Ureter (tissue), 1 donor: Measurements from ENCODE around the gene PRSS56. TPM values are rescaled to one million over a fixed set of nuclear protein-coding genes. Genes with fewer than 3 reads are reported as not detected.
A peak's percentile ranks its signal among the peaks of the same experiment; 100 is the strongest.
"Not testable (repeated sequence)": the region's sequence is repeated elsewhere in the genome, so short reads cannot be mapped to it uniquely, and the experiment has no call there.

Source experiments
- DNase-seq: peaks from one replicate; pipeline ENCODE4 v3.0.0-alpha.2; 2020; ENCODE audit warnings: low spot score
- total RNA-seq: library from RNA; stranded (reverse); gene quantifications from one replicate; pipeline ENCODE4 v1.2.4, GENCODE V29; 2023
- donor health status: DM: yes; HTN: yes; CAD: no.

Gene PRSS56
- total RNA-seq, 1 donor from 2014 or later, result not detected

GRCh38 chr2:232541961-232542714 is 21.9 kb downstream of the PRSS56 start:
- no peak for DNase-seq

DNA sequence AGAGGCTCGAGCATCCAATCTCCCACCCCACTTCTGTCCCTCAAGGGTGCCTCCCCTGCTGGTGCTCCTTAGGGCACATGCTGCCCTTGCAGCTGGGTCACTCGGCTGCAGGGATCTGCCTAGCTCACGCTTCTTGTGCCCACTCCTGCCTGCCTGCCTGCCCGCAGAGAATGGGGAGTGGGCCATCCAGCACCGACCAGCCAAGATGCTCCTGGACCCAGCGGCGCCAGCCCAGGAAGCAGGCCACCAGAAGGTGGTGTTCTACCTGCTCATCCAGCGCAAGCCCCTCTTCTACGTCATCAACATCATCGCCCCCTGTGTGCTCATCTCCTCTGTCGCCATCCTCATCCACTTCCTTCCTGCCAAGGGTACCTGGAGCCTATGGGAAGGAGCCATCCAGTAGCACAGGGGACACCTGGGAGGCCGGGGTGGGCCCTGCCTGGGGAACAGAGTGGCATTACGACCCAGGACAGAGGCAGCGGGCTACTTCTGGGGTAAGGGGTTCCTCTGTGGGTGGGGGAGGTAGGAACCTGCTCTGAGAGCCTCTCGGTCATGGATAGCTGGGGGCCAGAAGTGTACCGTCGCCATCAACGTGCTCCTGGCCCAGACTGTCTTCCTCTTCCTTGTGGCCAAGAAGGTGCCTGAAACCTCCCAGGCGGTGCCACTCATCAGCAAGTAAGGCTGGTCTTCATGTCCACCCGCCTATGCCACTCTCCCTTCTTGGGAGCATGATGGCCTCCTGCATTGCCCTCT is 22.7 kb downstream of the PRSS56 start:
- DNase-seq, result no peak

- no peak for DNase-seq
Measured at GRCh38 chr2:232543491-232543890, 23.3 kb downstream of the PRSS56 start.

DNA sequence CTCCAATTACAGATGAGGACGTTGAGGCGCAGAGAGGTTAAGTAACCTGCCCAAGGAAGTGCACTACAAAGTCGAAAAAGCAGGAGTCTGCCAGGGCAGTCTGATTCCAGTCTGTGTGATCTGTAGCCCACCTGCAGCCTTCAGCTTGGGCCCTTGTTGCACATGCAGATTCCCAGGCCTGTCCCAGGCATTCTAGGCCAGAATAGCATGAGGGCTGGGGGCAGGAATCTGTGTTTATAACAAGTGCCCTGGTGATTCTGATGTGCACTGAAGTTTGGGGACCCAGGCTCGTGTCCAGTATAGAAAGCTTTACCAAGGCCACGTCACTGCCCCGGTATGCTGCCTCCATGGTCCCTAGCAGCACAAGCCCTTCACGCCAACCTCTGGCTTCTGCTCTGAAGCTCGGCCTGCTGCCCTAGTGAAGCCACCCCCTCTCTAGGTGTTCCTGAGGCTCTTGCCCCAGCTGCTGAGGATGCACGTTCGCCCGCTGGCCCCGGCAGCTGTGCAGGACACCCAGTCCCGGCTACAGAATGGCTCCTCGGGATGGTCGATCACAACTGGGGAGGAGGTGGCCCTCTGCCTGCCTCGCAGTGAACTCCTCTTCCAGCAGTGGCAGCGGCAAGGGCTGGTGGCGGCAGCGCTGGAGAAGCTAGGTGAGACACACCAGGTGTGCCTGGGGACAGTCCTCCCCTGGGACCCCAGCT is 23.9 kb downstream of the PRSS56 start:
- DNase-seq, result no peak

GRCh38 chr2:232544674-232545073 is 24.5 kb downstream of the PRSS56 start:
- no peak for DNase-seq

GRCh38 chr2:232545511-232546375 is 25.6 kb downstream of the PRSS56 start:
- DNase-seq, result no peak

DNA sequence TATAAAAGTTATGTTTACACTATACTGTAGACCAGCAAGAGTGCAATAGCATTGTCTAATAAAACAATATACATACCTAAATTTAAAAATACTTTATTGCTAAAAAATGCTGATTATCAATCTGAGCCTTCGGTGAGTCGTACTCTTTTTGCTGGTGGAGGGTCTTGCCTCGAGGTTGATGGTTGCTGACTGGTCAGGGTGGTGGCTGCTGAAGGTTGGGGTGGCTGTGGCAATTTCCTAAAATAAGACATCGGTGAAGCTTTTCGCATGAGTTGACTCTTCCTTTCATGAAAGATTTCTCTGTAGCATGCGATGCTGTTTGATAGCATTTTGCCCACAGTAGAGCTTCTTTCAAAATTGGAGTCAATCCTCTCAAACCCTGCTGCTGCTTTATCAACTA is 27.8 kb downstream of the PRSS56 start:
- DNase-seq, result no peak

DNA sequence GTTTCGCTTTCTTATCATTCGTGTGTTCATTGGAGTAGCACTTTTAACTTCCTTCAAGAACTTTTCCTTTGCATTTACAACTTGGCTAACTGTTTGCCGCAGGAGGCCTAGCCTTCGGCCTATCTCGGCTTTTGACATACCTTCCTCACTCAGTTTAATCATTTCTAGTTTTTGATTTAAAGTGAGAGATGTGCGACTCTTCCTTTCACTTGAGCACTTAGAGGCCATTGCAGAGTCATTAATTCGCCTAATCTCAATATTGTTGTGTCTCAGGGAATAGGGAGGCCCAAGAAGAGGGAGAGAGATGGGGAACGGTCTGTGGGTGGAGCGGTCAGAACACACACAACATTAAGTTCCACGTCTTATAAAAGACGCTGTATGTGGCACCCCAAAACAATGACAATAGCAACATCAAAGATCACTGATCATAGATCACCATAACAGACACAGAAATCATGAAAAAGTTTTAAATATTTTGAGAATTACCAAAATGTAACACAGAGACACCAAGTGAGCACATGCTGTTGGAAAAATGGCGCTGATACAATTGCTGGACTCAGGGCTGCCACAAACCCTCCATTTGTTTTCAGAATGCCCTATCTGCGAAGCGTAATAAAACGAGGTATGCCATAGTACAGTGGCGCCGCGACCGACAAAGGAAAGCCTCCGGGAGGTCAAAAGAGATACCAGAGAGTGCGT is 29.6 kb downstream of the PRSS56 start:
- DNase-seq, result no peak

GRCh38 chr2:232550354-232551249 is 30.4 kb downstream of the PRSS56 start, which contains the start of the genes EIF4E2 and TIGD1:
TSS of gene EIF4E2 (plus strand) at chr2:232550689. CDS start at chr2:232550725, 36 bp downstream.
TSS of gene TIGD1 (minus strand) at chr2:232550557. CDS start at chr2:232549882, 675 bp downstream.
- peak; percentile 96 for DNase-seq

DNA sequence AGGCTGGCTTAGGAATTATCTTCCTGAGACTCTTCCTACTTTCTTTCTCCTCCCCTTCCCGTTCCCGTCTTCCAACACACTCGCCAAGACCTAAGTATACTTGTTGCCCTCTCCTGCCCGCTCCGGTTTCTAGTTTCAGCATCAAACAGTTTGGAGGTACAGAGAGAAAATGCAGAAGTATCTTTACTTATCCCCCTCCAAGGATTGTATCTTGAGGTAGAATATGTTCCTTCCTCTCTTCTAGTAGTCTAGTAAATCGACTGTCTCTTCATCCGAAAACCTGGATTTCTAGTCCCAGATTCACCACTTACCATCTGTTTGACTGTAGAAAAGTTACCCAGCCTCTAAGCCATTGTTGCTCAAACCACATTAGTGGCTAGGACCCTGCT is 31.1 kb downstream of the PRSS56 start:
- DNase-seq, result no peak

GRCh38 chr2:232551776-232552175 is 31.6 kb downstream of the PRSS56 start:
- no peak for DNase-seq

- no peak for DNase-seq
Measured at GRCh38 chr2:232556426-232556825, 36.2 kb downstream of the PRSS56 start.

GRCh38 chr2:232562515-232563151 is 42.4 kb downstream of the PRSS56 start:
- DNase-seq, result no peak

DNA sequence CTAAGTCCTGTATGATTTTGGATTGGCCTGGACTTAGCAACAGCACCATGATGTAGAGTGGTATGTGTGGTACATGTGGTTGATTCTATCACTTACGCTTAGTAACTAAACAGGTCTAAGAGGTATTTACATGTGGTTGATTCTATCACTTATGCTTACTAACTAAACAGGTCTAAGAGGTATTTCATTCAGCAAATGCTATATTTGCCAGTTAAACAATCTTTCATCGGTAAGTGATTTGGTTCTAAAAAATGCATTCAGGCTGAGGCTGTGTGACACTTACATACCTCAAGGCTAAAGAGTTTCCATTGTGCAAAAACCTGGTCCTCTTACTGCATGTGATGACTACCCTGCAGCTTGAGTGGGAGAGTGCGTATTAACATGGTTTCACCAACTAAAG is 43.4 kb downstream of the PRSS56 start:
- no peak for DNase-seq

DNA sequence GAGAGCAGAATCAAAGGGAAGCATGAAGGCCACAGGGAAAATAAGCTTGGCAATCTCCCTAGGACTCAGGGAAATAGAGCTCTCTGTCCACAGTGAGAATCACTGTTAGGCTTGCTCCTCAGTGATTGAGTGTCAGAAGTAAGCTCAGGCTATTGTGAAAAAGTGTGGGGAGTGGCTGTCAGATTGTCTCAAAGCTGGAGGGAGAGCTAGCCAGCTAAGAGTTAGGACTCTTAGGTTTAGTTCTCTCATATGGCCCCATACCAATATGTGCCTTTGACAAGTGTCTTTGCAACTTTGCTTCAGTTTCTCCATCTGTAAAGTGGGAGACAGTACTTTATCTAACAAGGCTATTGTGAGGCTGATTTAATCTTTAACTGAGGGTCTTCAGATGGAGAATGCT is 47.5 kb downstream of the PRSS56 start:
- no peak for DNase-seq

DNA sequence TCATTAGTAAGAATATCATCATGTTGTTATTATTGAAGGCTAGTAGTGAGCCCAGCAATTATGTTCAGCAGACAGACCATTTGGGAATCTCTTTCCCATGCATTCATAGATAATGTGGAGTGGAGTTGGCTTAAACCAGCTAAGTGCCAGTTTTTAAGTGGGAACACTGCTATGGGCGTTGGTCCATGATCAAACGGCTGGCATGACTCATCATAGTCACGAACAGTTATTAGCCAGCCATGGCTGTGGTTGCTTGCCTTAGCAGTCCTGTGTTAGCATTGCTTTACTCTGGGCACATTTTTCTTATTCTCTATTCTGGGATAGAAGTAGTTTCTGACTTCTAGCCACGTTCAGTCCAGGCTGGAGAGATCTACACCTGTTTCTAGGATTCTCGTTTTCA is 48.0 kb downstream of the PRSS56 start:
- DNase-seq, result no peak

DNA sequence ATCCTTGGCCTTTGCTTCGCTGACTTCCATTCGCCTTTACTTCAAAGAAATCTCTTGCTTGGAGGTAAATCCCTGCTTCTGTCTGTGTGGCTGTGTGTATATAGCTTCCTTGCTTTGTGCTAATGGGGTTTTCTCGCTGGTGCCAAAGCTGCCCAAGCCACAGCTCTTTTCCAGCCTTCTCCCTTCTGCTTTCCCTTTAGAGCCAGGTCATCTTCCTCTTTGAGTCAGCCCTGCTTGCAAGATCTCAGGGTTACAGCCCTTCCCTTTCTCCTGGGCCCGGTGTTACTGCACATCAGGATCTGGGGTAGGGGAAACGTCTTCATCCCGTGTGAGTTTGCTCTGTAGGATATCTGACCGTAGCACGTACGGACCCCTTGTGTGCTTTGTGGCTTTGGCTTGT is 49.4 kb downstream of the PRSS56 start:
- no peak for DNase-seq

GRCh38 chr2:232570481-232570880 is 50.3 kb downstream of the PRSS56 start:
- DNase-seq, result not testable (repeated sequence)

DNA sequence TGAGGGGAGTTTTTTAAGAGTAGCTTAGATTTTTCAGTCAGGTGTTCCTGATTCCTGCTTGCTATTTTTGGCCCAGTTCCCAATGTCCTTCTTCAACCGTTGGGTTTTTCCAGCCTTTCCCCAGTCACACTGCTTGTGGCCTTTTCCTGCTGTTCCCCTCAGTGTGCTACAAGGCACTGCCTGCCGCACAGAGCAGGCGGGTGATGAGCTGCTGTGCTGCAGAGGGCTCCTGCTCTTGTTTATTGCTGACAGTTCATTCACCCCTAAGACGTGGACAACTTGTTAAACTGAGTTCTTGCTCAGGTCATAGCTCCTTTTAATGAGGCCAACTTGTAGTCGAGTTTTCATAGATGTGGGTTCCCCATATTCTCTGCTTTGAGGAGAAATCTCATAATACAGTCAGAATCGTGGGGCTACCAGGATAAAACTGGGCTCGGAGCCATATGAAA is 50.9 kb downstream of the PRSS56 start:
- no peak for DNase-seq
